B cell (primary cell): Measurements from ENCODE around the gene POTEF. TPM values are rescaled to one million over a fixed set of nuclear protein-coding genes. Genes with fewer than 3 reads are reported as not detected.
"Not testable (repeated sequence)": the region's sequence is repeated elsewhere in the genome, so short reads cannot be mapped to it uniquely, and the experiment has no call there.

ENCODE experiments used
- ATAC-seq: fragments of 200-7000 bp; cut with Tn5 transposase; one replicate; pipeline ENCODE4 v1.10.0; 2021; ENCODE audit warnings: low read depth, mild to moderate bottlenecking, moderate number of reproducible peaks, moderate library complexity
- CTCF ChIA-PET: fragments of 350-600 bp; sonication (Branson Sonifier 250); formaldehyde crosslinking; loops from one replicate; lab custom pipeline; 2021; ENCODE audit warnings: antibody characterized with exemption, inconsistent platforms; lab: Charles Lee
- POLR2A ChIA-PET: fragments of 350-600 bp; sonication (Branson Sonifier 250); formaldehyde crosslinking; loops from one replicate; lab custom pipeline; 2021; ENCODE audit warnings: antibody characterized with exemption; lab: Charles Lee
- DNase-seq: peaks from one replicate; pipeline ENCODE4 v3.0.0; 2013
- H2AFZ ChIP-seq: 2 replicates; pipeline ENCODE4 v1.6.1; 2012; ENCODE audit warnings: mild to moderate bottlenecking, low read depth, low read length; ENCODE audit not compliant: insufficient read depth, poor library complexity, severe bottlenecking
- H3K27ac ChIP-seq, 2 donors: 1 replicate in 1 of 2; 2 replicates in 1 of 2; pipeline ENCODE4 v1.5.1; 2012 to 2013; ENCODE audit warnings: low read length in 2 of 2, mild to moderate bottlenecking in 2 of 2, moderate library complexity in 1 of 2
- H3K27me3 ChIP-seq, 4 experiments: fragments of 200-600 bp in 1 of 4; sonication (generic) in 1 of 4; replicated peaks in 1 of 4; 1 replicate in 2 of 4; 2 replicates in 2 of 4; pipeline versions ENCODE4 v1.6.1 to v1.7.0; 2013 to 2016; ENCODE audit warnings: low read length in 3 of 4, mild to moderate bottlenecking in 2 of 4, mixed read lengths in 1 of 4, moderate library complexity in 1 of 4; ENCODE audit not compliant: insufficient read depth in 4 of 4, control insufficient read depth in 3 of 4; ENCODE audit errors: control extremely low read depth in 1 of 4
- H3K36me3 ChIP-seq, 2 experiments: replicated peaks in 1 of 2; 1 replicate in 1 of 2; 2 replicates in 1 of 2; pipeline versions ENCODE4 v1.6.1 to v1.7.1; 2013; ENCODE audit warnings: low read length in 1 of 2; ENCODE audit not compliant: insufficient read depth in 2 of 2, control insufficient read depth in 1 of 2; ENCODE audit errors: control extremely low read depth in 1 of 2, extremely low read depth in 1 of 2
- H3K4me1 ChIP-seq, 2 donors: fragments of 200-600 bp in 1 of 2; sonication (generic) in 1 of 2; 1 replicate in 1 of 2; 2 replicates in 1 of 2; pipeline versions ENCODE4 v1.5.1 to v1.6.1; 2013 to 2017; ENCODE audit warnings: low read length in 2 of 2; ENCODE audit not compliant: control insufficient read depth in 2 of 2, insufficient read depth in 2 of 2
- H3K4me2 ChIP-seq: replicated peaks from 2 replicates; pipeline ENCODE3; 2012; ENCODE audit warnings: mild to moderate bottlenecking, low read depth, low read length; ENCODE audit not compliant: poor library complexity, severe bottlenecking
- H3K4me3 ChIP-seq, 5 experiments: fragments of 200-600 bp in 1 of 5; sonication (generic) in 1 of 5; 1 replicate in 3 of 5; 2 replicates in 2 of 5; pipeline versions ENCODE4 v1.5.1 to v1.7.0; 2011 to 2016; ENCODE audit warnings: low read length in 4 of 5, mild to moderate bottlenecking in 4 of 5, low read depth in 2 of 5, control low read depth in 1 of 5, moderate library complexity in 1 of 5; ENCODE audit not compliant: insufficient read depth in 1 of 5; ENCODE audit errors: control extremely low read depth in 1 of 5, extremely low read depth in 1 of 5
- H3K79me2 ChIP-seq: fragments of 200-600 bp; sonication (generic); one replicate; pipeline ENCODE4 v1.6.0; 2016; ENCODE audit warnings: low read length; ENCODE audit not compliant: control insufficient read depth, insufficient read depth
- H3K9ac ChIP-seq: fragments of 200-600 bp; sonication (generic); 2 replicates; pipeline ENCODE4 v1.6.1; 2017; ENCODE audit warnings: mild to moderate bottlenecking, low read length, moderate library complexity
- H3K9me3 ChIP-seq, 3 donors: one replicate each; pipeline versions ENCODE4 v1.6.1 to v1.7.1; 2013; ENCODE audit warnings: low read length in 2 of 3; ENCODE audit not compliant: control insufficient read depth in 2 of 3, insufficient read depth in 1 of 3; ENCODE audit errors: control extremely low read depth in 1 of 3
- H4K20me1 ChIP-seq: 2 replicates; pipeline ENCODE4 v1.6.0; 2012; ENCODE audit warnings: mild to moderate bottlenecking, low read length; ENCODE audit not compliant: insufficient read depth, control insufficient read depth, poor library complexity, severe bottlenecking
- H3K27ac Mint-ChIP-seq: one replicate; pipeline ENCODE4 v1.8.0; 2021; ENCODE audit warnings: mixed read lengths
- H3K27me3 Mint-ChIP-seq: one replicate; pipeline ENCODE4 v1.8.0; 2021; ENCODE audit warnings: mixed read lengths
- H3K4me1 Mint-ChIP-seq: one replicate; pipeline ENCODE4 v1.8.0; 2021; ENCODE audit warnings: mixed read lengths
- H3K4me3 Mint-ChIP-seq: one replicate; pipeline ENCODE4 v1.8.0; 2021; ENCODE audit warnings: mixed read lengths
- H3K9me3 Mint-ChIP-seq: one replicate; pipeline ENCODE4 v1.8.0; 2022; ENCODE audit warnings: mixed read lengths; ENCODE audit not compliant: insufficient read depth
- CTCF ChIP-seq: fragments of 200-600 bp; IDR thresholded peaks from one replicate; pipeline ENCODE4 v1.8.0; 2022; ENCODE audit warnings: antibody characterized with exemption, mild to moderate bottlenecking
- EZH2 ChIP-seq: IDR thresholded peaks from 2 replicates; pipeline ENCODE4 v1.6.1; 2012; ENCODE audit warnings: borderline replicate concordance, low read depth, mild to moderate bottlenecking, moderate library complexity, low read length; ENCODE audit not compliant: insufficient read depth, poor library complexity, severe bottlenecking
- WGBS: methylation state at CpG from one replicate; pipeline ENCODE4 v1.1.5; 2013; ENCODE audit warnings: missing lambda C conversion rate; ENCODE audit not compliant: insufficient coverage; 5-methylcytosine and 5-hydroxymethylcytosine counted together
- intact Hi-C: fragments of 100-400 bp; cut with micrococcal nuclease; formaldehyde crosslinking; loops from one replicate; pipeline ENCODE4 v1.10.0; 2022
- polyA plus RNA-seq: library from polyadenylated mRNA; depleted of rRNA; stranded (reverse); fragments of >200 nt; gene quantifications from 2 replicates; pipeline ENCODE4 v1.2.3, GENCODE V29; 2012
- total RNA-seq, 2 donors: library from RNA; stranded (reverse); fragments of 120-200 nt in 1 of 2; gene quantifications; 1 replicate in 1 of 2; 2 replicates in 1 of 2; pipeline versions ENCODE4 v1.2.3 to v1.2.4, GENCODE V29; 2013 to 2022

POTEF gene
- total and polyA plus RNA-seq, 2 donors (not counting 1 experiment from before 2014, with no cell fraction given): not detected

GRCh38 chr2:130156624-130157004 lies 27.6 kb upstream of the POTEF start:
- H2AFZ ChIP-seq: no peak overlapping the region
- no peak overlapping the region for H3K4me2 ChIP-seq
- ChIA-PET POLR2A (no interaction called here), CTCF (interaction anchor here (1.0 to 1.8 kb wide), 3 partner anchors 9 to 175 kb away, joined by 3 to 13 read pairs (median 6); partner anchors contain the start of gene SMPD4)
- Mint-ChIP-seq H3K4me1 (peaks cover 33% of the 10 kb centered on the region), H3K27ac (peak overlapping the region; percentile 56), H3K27me3 (no peaks in the 10 kb centered on the region), H3K4me3 (peak overlapping the region; percentile 37), H3K9me3 (no peaks in the 10 kb centered on the region)
- no peak for DNase-seq
- peaks cover 0 to 9% (median 0%) of the 10 kb centered on the region in 3 donors for H3K9me3 ChIP-seq
- H4K20me1 ChIP-seq: no peaks in the 10 kb centered on the region
- intact Hi-C loops: no loop called here
- no peak overlapping the region for H3K9ac ChIP-seq
- ATAC-seq: no peak
- TF ChIP-seq EZH2 (no peak), CTCF (no peak)
- H3K79me2 ChIP-seq: no peaks in the 10 kb centered on the region
- peaks cover 24 to 32% of the 10 kb centered on the region in 2 donors for H3K4me1 ChIP-seq
- peak overlapping the region; percentile 24 to 41 for H3K27ac ChIP-seq
- peaks cover 0 to 13% of the 10 kb centered on the region in 2 experiments for H3K36me3 ChIP-seq
- no peaks in the 10 kb centered on the region for H3K27me3 ChIP-seq
- no peak overlapping the region for H3K4me3 ChIP-seq
- 92% methylated on average over 2 of the region's 9 CpGs for WGBS

- H4K20me1 ChIP-seq, H3K4me2 ChIP-seq, H3K27ac ChIP-seq, H3K79me2 ChIP-seq, H3K27me3 ChIP-seq, ATAC-seq, H3K4me3 Mint-ChIP-seq, H2AFZ ChIP-seq, H3K4me3 ChIP-seq, H3K9ac ChIP-seq, H3K27me3 Mint-ChIP-seq, POLR2A ChIA-PET, H3K9me3 Mint-ChIP-seq, intact Hi-C loops, H3K9me3 ChIP-seq: not testable (repeated sequence)
- CTCF ChIA-PET: interaction anchor here (0.8 to 1.8 kb wide), 4 partner anchors 9 to 178 kb away, joined by 3 to 13 read pairs (median 5); partner anchors contain the start of gene SMPD4
- DNase-seq: peak; percentile 58
- TF ChIP-seq CTCF: peak; percentile 64
- Mint-ChIP-seq H3K27ac (peak overlapping the region; percentile 50), H3K4me1 (peaks cover 33% of the 10 kb centered on the region)
- H3K36me3 ChIP-seq: peaks cover 0 to 13% of the 10 kb centered on the region in 2 experiments
- WGBS: 77% methylated on average over 11 of the region's 16 CpGs
- H3K4me1 ChIP-seq: peaks cover 24 to 32% of the 10 kb centered on the region in 2 donors
Measured at GRCh38 chr2:130155956-130156623, 27.1 kb upstream of the POTEF start.
